SK-MEL-5 (cell line): ENCODE data around the gene ZC3H12A. TPM values are rescaled to one million over a fixed set of nuclear protein-coding genes. Genes with fewer than 3 reads are reported as not detected.

ENCODE experiments used
- DNase-seq: peaks from one replicate; pipeline ENCODE4 v3.0.0-alpha.2; 2016; ENCODE audit warnings: low read depth, low spot score
- in situ Hi-C: cut with HindIII; loops from 2 replicates; pipeline ENCODE4 v1.10.0; 2016; ENCODE audit warnings: low sequenced_read_pairs, high pct_unique_total_duplicates, low pct_unique_long_range_greater_than_20kb
- total RNA-seq: library from RNA; depleted of rRNA; stranded (reverse); fragments of >200 nt; shearing (Covaris generic); gene quantifications from 2 replicates; pipeline ENCODE4 v1.2.3, GENCODE V29; 2014

Gene ZC3H12A
- total RNA-seq, 1 experiment from 2014 or later: 3.4 TPM

DNA sequence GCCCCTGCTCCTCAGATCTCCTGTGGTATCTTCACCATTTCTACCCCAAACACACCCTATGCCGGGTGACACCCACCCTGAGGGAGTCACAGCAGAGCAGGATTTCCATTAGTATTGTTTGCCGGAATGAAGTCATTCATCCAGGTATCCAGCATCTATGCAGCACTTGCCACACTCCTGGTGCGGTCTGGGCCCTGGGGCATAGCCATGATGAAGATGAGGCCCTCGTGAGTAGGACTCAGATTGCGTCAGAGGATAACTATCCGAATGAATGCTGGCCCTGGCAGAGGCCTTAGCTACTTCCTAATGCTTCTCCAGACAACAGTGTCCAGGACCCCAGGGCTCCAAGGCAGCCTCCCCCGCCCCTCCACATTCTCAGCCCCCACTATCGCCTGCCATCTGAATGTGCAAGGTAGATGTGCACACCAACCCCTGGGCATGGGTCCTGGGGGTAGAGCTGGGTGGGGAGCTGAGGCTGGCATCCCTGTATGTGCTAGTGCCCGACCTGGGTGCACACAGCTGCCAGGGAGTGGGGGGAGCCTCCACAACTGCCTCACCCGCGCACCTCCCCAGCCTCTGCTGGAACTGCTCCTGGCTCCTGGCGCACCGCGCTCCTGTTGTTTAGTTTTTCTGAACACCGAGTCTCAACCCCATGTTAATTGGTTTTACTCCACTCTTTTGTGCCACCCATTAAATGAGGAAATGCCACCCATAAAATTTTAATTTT, 25.5 kb upstream of the ZC3H12A start:
- in situ Hi-C loops: no loop called here
- no peak for DNase-seq

DNA sequence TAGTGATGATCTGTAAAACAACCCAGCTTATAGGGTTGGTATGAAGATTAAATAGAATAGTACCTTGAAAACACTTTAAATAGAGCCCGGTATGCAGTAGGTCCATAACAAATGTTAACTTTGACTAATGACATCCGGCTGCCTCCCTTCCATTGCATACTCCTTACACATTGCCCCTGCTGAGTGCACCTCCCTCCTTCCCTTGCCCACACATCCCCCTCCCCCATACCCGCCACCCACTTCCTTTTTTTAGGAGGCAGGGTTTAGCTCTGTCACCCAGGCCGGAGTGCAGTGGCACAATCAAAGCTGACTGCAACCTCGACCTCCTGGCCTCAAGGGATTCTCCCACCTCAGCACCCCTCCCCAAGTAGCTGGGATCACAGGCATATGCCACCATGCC, 24.4 kb upstream of the ZC3H12A start:
- in situ Hi-C loops: no loop called here
- DNase-seq: no peak

GRCh38 chr1:37452416-37452815, 22.0 kb upstream of the ZC3H12A start:
- in situ Hi-C loops: no loop called here
- no peak for DNase-seq

DNA sequence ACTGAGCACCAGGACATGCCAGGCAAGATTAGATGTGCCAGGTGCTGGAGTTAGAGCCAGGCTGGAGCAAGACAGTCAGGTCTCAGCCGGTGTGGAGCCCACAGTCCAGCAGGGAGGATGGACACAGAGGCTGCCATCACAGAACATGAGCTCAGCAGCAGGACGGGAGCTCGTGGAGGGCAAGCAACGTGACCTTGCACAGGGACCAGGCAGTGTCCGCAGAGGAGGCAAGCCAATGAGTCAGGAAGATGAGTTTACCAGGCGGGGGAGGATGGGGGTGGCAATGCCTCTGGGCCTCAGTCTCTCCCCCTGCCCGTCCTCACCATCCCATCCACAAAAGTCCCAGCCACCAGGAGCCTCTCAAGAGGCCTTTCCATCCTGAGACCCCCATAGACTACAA, 20.7 kb upstream of the ZC3H12A start:
- DNase-seq: no peak
- in situ Hi-C loops: no loop called here

DNA sequence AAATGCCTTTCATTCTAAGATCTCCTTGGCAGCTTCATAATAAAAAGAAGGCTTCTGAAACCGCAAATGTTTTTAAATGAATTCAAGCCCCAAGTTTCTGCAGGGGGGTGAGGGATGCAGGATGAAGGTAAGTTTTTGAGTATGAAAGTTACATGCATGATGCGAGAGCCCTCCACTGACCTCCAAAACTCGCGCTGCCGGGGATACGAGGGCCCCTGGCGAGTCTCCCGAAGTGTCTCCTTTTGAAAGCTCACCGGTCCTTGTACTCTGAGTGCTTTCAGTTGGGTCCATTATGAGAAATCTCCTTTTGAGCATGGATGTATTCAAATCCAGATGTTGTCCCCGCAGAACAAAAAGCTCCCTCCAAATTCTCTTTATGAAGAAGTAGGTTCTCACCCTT, 18.9 kb upstream of the ZC3H12A start:
- DNase-seq: no peak
- in situ Hi-C loops: no loop called here

GRCh38 chr1:37456614-37457013, 17.8 kb upstream of the ZC3H12A start:
- in situ Hi-C loops: no loop called here

DNA sequence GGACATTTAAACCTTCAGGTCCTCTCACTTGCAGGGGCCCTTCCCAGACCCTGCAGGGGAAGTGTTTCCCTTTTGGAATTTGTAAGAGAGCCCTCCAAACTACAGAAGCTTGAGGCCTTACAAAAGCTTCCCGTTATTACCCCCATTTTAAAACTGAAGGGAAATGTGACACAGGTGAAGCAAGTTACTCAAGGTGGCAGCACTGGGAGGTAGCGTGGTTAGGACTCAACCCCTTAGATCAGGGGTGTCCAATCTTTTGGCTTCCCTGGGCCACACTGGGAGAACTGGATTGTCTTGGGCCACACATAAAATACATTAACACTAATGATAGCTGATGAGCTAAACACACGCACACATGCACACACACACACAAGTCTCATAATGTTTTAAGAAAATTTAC, 15.8 kb upstream of the ZC3H12A start:
- DNase-seq: no peak
- in situ Hi-C loops: no loop called here

More at GRCh38 chr1:37456614-37457013, 17.8 kb upstream of the ZC3H12A start:
- DNase-seq: no peak

DNA sequence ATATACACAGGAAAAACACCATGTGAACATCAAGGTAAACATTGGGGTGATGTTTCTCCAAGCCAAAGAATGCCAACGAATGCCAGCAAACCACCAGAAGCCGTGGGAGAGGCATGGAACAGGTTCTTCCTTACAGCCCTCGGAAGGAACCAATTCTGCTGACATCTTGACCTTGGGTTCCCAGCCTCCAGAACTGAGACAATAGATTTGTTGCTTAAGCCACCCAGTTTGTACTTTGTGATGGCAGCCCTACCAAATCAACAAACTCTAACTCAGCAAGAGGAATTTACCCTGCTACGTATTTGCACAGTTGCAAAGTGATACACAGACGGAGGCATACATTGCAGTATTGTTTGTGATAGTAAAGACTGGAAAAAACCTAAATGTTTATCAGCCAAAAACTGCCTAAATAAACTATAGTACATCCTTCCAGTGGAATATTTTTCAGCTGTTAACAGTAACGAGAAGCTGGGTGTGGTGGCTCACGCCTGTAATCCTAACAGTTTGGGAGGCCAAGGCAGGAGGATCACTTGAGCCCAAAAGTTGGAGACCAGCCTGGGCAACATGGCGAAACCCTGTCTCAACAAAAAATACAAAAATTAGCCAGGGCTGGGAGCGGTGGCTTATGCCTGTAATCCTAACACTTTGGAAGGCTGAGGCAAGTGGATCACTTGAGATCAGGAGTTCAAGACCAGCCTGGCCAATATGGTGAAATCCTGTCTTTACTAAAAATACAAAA, 12.5 kb upstream of the ZC3H12A start:
- in situ Hi-C loops: no loop called here
- DNase-seq: no peak

- in situ Hi-C loops: no loop called here
Observed at GRCh38 chr1:37464443-37464842, 9.9 kb upstream of the ZC3H12A start.

DNA sequence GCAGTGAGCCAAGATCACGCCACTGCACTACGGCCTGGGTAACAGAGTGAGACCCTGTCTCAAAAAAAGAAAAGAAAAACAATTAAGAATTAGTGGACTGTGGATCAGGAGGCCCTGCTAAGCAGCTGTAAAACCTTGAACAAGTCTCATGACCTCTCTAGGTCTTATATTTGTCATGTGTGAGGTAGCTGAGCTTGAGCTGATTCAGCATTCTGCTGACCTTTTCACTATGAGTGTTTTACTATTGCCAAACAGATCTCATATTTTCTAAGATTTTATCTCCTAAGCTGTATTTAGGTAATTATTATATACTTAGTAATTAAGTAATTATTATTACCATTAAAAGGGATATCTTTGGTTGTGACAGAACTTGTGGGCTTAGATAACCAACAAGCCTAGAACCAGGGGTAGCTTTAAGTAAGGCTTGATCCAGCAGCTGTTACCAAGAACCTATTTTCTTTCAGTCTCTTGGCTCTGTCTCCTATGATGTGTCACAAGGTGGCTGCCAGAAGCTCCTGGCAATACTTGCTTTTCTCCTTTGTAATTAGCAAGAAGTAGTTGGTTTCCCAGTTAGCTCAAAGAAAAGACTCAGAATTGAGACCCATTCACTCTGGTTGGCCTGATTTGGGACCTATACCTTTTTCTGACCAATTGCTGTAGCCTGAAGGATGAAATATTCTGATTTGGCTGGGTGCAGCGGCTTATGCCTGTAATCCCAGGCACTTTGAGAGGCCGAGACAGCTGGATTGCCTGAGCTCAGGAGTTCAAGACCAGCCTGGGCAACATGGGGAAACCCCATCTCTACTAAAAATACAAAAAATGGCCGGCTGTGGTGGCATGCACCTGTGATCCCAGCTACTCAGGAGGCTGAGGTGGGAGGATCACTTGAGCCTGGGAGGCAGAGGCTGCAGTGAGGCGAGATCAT, 8.5 kb upstream of the ZC3H12A start:
- no peak for DNase-seq
- in situ Hi-C loops: no loop called here

More at GRCh38 chr1:37464443-37464842, 9.9 kb upstream of the ZC3H12A start:
- no peak for DNase-seq

DNA sequence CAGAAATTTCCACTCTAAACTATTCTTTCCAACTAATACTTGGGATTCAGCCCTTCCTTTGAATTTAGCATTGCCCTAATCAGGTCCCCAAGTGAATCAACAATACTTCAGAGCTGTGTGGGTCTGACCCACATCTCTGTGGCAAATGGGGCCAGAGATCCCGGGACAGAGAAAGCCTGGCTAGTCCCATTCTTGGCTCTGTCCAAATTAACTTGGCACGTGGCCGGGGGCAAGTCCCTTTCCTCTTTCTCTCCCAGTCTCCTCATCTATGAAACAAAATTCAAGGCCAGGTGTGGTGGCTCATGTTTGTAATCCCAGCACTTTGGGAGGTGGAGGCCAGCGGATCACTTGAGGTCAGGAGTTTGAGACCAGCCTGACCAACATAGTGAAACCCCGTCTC, 6.3 kb upstream of the ZC3H12A start:
- in situ Hi-C loops: no loop called here

GRCh38 chr1:37469386-37469785, 5.0 kb upstream of the ZC3H12A start:
- in situ Hi-C loops: no loop called here
- DNase-seq: no peak

More for the DNA sequence above, 6.3 kb upstream of the ZC3H12A start:
- no peak for DNase-seq

DNA sequence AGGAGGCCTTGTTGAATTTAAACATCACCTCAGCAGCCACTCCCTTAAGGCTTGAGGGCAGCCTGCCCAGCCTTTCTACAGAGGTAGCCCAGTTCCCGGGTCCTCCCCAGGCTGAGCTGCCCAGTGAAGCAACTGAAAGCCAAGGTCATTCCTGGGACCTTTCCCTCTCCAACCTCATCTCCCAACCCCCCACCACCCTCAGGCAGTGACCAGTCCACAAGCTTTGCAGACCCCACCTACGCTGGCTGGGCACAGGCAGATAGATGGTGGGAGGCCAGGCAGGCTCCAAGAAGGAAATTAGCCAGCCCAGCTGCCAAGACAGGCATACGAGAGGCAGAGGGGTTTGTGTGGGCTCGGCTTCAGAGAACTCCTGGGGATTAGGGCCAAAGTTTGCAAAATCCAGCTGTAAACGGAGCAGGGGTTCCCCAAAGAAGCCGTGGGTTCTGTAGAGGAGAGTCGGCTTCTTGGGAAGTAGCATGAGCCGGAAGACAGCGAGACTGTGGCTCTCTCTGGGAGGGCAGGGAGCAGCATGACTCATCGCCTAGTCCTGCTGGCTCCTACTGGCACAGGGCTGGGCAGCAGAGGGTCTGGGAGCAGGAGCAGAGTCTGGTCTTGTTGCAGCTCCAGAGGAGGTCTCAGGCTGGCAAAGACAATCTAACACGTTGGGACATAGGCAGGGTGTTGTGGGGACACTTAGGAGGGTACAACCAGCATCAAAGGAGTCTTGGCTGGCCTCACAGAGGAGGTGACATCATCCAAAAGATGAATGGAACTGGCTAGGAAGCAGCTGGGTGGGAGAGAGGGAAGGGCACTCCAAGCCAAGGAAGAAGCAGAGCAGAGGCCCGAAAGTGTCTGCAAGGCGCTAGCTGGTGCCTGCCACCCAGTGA, 2.8 kb upstream of the ZC3H12A start:
- in situ Hi-C loops: no loop called here
- peak; percentile 66 for DNase-seq

DNA sequence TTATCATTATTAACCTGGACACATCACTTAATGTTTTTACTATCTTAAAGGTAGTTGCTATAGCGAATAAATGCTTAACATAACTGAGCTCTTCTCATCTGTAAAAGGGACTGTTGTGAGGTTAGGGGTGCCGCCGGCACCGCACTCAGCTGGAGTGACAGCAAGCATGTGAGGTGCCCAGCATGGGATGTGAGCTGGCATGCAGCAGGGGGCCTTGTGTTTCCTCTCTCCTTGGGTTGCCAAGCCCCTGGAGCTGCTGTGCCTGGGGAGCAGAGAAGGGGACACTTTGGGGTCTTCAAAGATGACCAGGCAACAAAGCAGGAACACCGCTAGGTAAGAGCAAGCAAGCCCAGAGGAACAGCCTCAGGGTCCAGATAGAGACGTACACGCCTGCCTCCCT, 2.1 kb upstream of the ZC3H12A start:
- no peak for DNase-seq
- in situ Hi-C loops: no loop called here

DNA sequence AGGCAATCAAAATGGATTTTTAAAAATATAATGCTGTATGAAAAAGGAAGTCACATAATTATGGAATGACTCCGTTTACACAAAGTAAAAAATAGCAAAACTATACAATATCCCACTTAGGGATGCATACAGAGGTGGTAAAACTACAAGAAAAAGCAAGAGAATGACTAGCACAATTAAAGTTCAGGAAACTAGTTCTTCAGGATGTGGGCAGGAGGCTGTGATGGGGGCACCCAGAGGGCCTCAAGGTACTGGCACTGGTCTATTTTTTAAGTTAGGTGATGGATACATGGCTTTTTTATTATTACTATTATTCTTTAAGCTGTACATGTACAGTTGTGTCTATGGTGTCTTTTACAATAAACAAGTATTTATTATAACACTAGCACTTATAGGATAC, 1.4 kb upstream of the ZC3H12A start:
- no peak for DNase-seq
- in situ Hi-C loops: no loop called here

GRCh38 chr1:37473431-37474045, 842 bp upstream of the ZC3H12A start:
- peak; percentile 16 for DNase-seq
- in situ Hi-C loops: no loop called here
